H1 (cell line): ENCODE results near the gene LMAN1L. TPM values are rescaled to one million over a fixed set of nuclear protein-coding genes. Genes with fewer than 3 reads are reported as not detected.

Source experiments
- CTCF ChIA-PET: fragments of 300-600 bp; sonication (Branson Sonifier 250); formaldehyde crosslinking; loops from one replicate; lab custom pipeline; 2021; ENCODE audit not compliant: partially characterized antibody; lab: Charles Lee
- POLR2A ChIA-PET: fragments of 300-600 bp; sonication (Branson Sonifier 250); formaldehyde crosslinking; loops from one replicate; lab custom pipeline; 2021; ENCODE audit warnings: inconsistent platforms; ENCODE audit not compliant: partially characterized antibody; lab: Charles Lee
- DNase-seq, 2 experiments: peaks; one replicate each; pipeline versions ENCODE4 v3.0.0 to v3.0.0-alpha.2; 2010 to 2022; ENCODE audit warnings: low spot score in 2 of 2, low read depth in 1 of 2, mixed read lengths in 1 of 2
- FAIRE-seq: peaks from 2 replicates; lab custom pipeline; 2011; peaks lifted over from hg19 to GRCh38; lab: Jason Lieb, UNC
- H2AFZ ChIP-seq: 2 replicates; pipeline ENCODE4 v1.8.1; 2012; ENCODE audit warnings: low read length, inconsistent platforms
- H2AK5ac ChIP-seq: 2 replicates; pipeline ENCODE4 v1.6.1; 2013; ENCODE audit warnings: low read depth, low read length
- H2BK120ac ChIP-seq: replicated peaks from 2 replicates; pipeline ENCODE3; 2013; ENCODE audit warnings: low read depth, low read length, inconsistent platforms
- H2BK12ac ChIP-seq: 2 replicates; pipeline ENCODE4 v1.6.1; 2013; ENCODE audit warnings: low read depth, low read length
- H2BK15ac ChIP-seq: 2 replicates; pipeline ENCODE4 v1.6.1; 2013; ENCODE audit warnings: low read length
- H2BK20ac ChIP-seq: 2 replicates; pipeline ENCODE4 v1.6.1; 2013; ENCODE audit warnings: low read length
- H2BK5ac ChIP-seq: 2 replicates; pipeline ENCODE4 v1.6.1; 2013; ENCODE audit warnings: low read depth, low read length
- H3K14ac ChIP-seq: 2 replicates; pipeline ENCODE4 v1.6.1; 2013; ENCODE audit warnings: inconsistent platforms; ENCODE audit not compliant: insufficient read length
- H3K18ac ChIP-seq: 2 replicates; pipeline ENCODE4 v1.6.1; 2013; ENCODE audit warnings: low read length; ENCODE audit errors: extremely low read depth
- H3K23ac ChIP-seq: 2 replicates; pipeline ENCODE4 v1.6.1; 2013; ENCODE audit warnings: inconsistent platforms; ENCODE audit not compliant: insufficient read length
- H3K23me2 ChIP-seq: 2 replicates; pipeline ENCODE4 v1.6.1; 2013; ENCODE audit warnings: low read depth, low read length
- H3K27ac ChIP-seq: 2 replicates; pipeline ENCODE4 v1.6.1; 2011; ENCODE audit warnings: low read depth, low read length, inconsistent platforms
- H3K27me3 ChIP-seq, 4 experiments: replicated peaks in 1 of 4; 1 replicate in 1 of 4; 2 replicates in 3 of 4; pipeline versions ENCODE4 v1.6.1 to v1.8.1; 2011 to 2013; ENCODE audit warnings: low read length in 3 of 4, mild to moderate bottlenecking in 3 of 4, inconsistent platforms in 2 of 4, mixed read lengths in 2 of 4, moderate library complexity in 1 of 4; ENCODE audit not compliant: control insufficient read depth in 3 of 4, insufficient read depth in 3 of 4; ENCODE audit errors: extremely low read depth in 1 of 4
- H3K36me3 ChIP-seq, 4 experiments: 2 replicates each; pipeline versions ENCODE4 v1.6.1 to v1.8.1; 2011 to 2013; ENCODE audit warnings: mild to moderate bottlenecking in 4 of 4, low read length in 3 of 4, moderate library complexity in 2 of 4, control low read depth in 1 of 4, inconsistent platforms in 1 of 4; ENCODE audit not compliant: insufficient read depth in 4 of 4, control insufficient read depth in 2 of 4
- H3K4ac ChIP-seq: replicated peaks from 2 replicates; pipeline ENCODE3; 2013; ENCODE audit warnings: low read length, low read depth, mixed read lengths, inconsistent platforms; ENCODE audit not compliant: insufficient read length
- H3K4me1 ChIP-seq, 4 experiments: replicated peaks in 1 of 4; 1 replicate in 1 of 4; 2 replicates in 3 of 4; pipeline versions ENCODE4 v1.6.1 to v1.8.1; 2011 to 2013; ENCODE audit warnings: low read length in 3 of 4, inconsistent platforms in 2 of 4, mixed read lengths in 1 of 4; ENCODE audit not compliant: insufficient read depth in 4 of 4, control insufficient read depth in 3 of 4
- H3K4me2 ChIP-seq, 2 experiments: 2 replicates each; pipeline versions ENCODE4 v1.6.1 to v1.8.1; 2011 to 2013; ENCODE audit warnings: low read depth in 2 of 2, low read length in 2 of 2, control low read depth in 1 of 2, inconsistent platforms in 1 of 2, mild to moderate bottlenecking in 1 of 2; ENCODE audit not compliant: insufficient read depth in 1 of 2
- H3K4me3 ChIP-seq, 4 experiments: fragments of 200-600, 300-600 bp in 1 of 4; sonication (generic), shearing (Covaris generic), sonication (Bioruptor Twin) in 1 of 4; 2 replicates each; pipeline versions ENCODE4 v1.5.1 to v1.8.1; 2011 to 2016; ENCODE audit warnings: low read length in 4 of 4, low read depth in 3 of 4, control low read depth in 2 of 4, inconsistent platforms in 2 of 4, mild to moderate bottlenecking in 2 of 4, mixed read lengths in 1 of 4, moderate library complexity in 1 of 4; ENCODE audit not compliant: insufficient read depth in 2 of 4; ENCODE audit errors: extremely low read depth in 1 of 4
- H3K56ac ChIP-seq: replicated peaks from 2 replicates; pipeline ENCODE3; 2013; ENCODE audit warnings: low read depth, mild to moderate bottlenecking, mixed read lengths, low read length, inconsistent platforms; ENCODE audit not compliant: insufficient read length
- H3K79me1 ChIP-seq: 2 replicates; pipeline ENCODE4 v1.6.1; 2013; ENCODE audit warnings: low read depth, low read length, control low read depth
- H3K79me2 ChIP-seq, 2 experiments: 2 replicates each; pipeline versions ENCODE4 v1.6.1 to v1.8.1; 2012 to 2013; ENCODE audit warnings: low read length in 2 of 2, mild to moderate bottlenecking in 2 of 2, inconsistent platforms in 1 of 2; ENCODE audit not compliant: insufficient read depth in 2 of 2, control insufficient read depth in 1 of 2
- H3K9ac ChIP-seq, 4 experiments: replicated peaks in 1 of 4; 1 replicate in 1 of 4; 2 replicates in 3 of 4; pipeline versions ENCODE4 v1.6.1 to v1.8.1; 2011 to 2013; ENCODE audit warnings: low read depth in 3 of 4, low read length in 3 of 4, control low read depth in 2 of 4, mild to moderate bottlenecking in 2 of 4, moderate library complexity in 2 of 4, inconsistent platforms in 1 of 4; ENCODE audit errors: extremely low read depth in 1 of 4
- H3K9me3 ChIP-seq, 2 experiments: 2 replicates each; pipeline versions ENCODE4 v1.6.1 to v1.8.1; 2012 to 2013; ENCODE audit warnings: mild to moderate bottlenecking in 2 of 2, moderate library complexity in 2 of 2, control low read depth in 1 of 2, inconsistent platforms in 1 of 2, low read depth in 1 of 2, low read length in 1 of 2, mixed read lengths in 1 of 2; ENCODE audit not compliant: insufficient read depth in 2 of 2
- H4K20me1 ChIP-seq, 2 experiments: replicated peaks in 1 of 2; 2 replicates each; pipeline versions ENCODE3 to v1.8.1; 2011 to 2013; ENCODE audit warnings: inconsistent platforms in 2 of 2, low read length in 2 of 2, mild to moderate bottlenecking in 1 of 2; ENCODE audit not compliant: insufficient read depth in 2 of 2, control insufficient read depth in 1 of 2
- H4K5ac ChIP-seq: 2 replicates; pipeline ENCODE4 v1.6.1; 2013; ENCODE audit warnings: low read length, low read depth, mixed read lengths, inconsistent platforms; ENCODE audit not compliant: insufficient read length
- H4K8ac ChIP-seq: 2 replicates; pipeline ENCODE4 v1.8.0; 2013; ENCODE audit warnings: mild to moderate bottlenecking, moderate library complexity, low read length, inconsistent platforms; ENCODE audit not compliant: insufficient read depth; ENCODE audit errors: extremely low read depth
- H4K91ac ChIP-seq: replicated peaks from 2 replicates; pipeline ENCODE3; 2013; ENCODE audit warnings: low read length, mixed read lengths, inconsistent platforms; ENCODE audit not compliant: insufficient read length
- ASH2L ChIP-seq: fragments of 200-600, 300-600 bp; sonication (generic); IDR thresholded peaks from one replicate; pipeline ENCODE4 v1.7.1; 2017; ENCODE audit warnings: low read length
- BACH1 ChIP-seq: IDR thresholded peaks from 2 replicates; pipeline ENCODE4 v1.6.1; 2012; ENCODE audit warnings: low read length, improper control_type of control experiment
- CEBPB ChIP-seq: IDR thresholded peaks from 2 replicates; pipeline ENCODE4 v1.6.1; 2012; ENCODE audit warnings: low read depth, low read length
- CTBP2 ChIP-seq: IDR thresholded peaks from 2 replicates; pipeline ENCODE4 v1.7.0; 2011; ENCODE audit warnings: borderline replicate concordance, mild to moderate bottlenecking, moderate library complexity, mixed read lengths, low read length; ENCODE audit not compliant: insufficient read depth, insufficient read length
- EGR1 ChIP-seq: IDR thresholded peaks from 2 replicates; pipeline ENCODE4 v1.6.1; 2011; ENCODE audit warnings: low read depth, low read length, borderline replicate concordance
- SIX5 ChIP-seq: IDR thresholded peaks from 2 replicates; pipeline ENCODE4 v1.6.1; 2011; ENCODE audit warnings: mild to moderate bottlenecking, low read depth, low read length
- SUZ12 ChIP-seq: fragments of 200-600 bp; sonication (generic); IDR thresholded peaks from 2 replicates; pipeline ENCODE4 v1.6.1; 2012; ENCODE audit warnings: mild to moderate bottlenecking, inconsistent platforms, low read length, moderate library complexity, mixed read lengths
- TEAD4 ChIP-seq: IDR thresholded peaks from 2 replicates; pipeline ENCODE4 v1.6.1; 2012; ENCODE audit warnings: low read depth, low read length, inconsistent platforms, mixed read lengths
- WGBS, 2 experiments: shearing (Covaris generic) in 1 of 2; methylation state at CpG; one replicate each; pipeline versions ENCODE4 v1.1.6 to v1.1.7; 2013 to 2015; ENCODE audit warnings: low lambda C conversion rate in 2 of 2, mixed read lengths in 2 of 2, inconsistent platforms in 1 of 2, low coverage in 1 of 2, missing lambda C conversion rate in 1 of 2; ENCODE audit not compliant: insufficient replicate concordance in 2 of 2, insufficient coverage in 1 of 2, insufficient read length in 1 of 2; ENCODE audit errors: extremely low coverage in 1 of 2, missing lambda C conversion rate in 1 of 2; 5-methylcytosine and 5-hydroxymethylcytosine counted together
- polyA plus RNA-seq, 7 experiments: library from polyadenylated mRNA; depleted of rRNA in 3 of 7; stranded (reverse) in 5 of 7; unstranded in 2 of 7; fragments of >200 nt in 5 of 7; fragments of 200-250 nt in 2 of 7; gene quantifications; 1 replicate in 5 of 7; 2 replicates in 1 of 7; 4 replicates in 1 of 7; pipeline versions ENCODE4 v1.2.1 to v1.2.3, GENCODE V29; 2011 to 2013; ENCODE audit warnings: missing spikeins in 2 of 7, mixed read lengths in 2 of 7
- total RNA-seq: library from RNA; stranded (reverse); fragmentation: NEBNext Ultra II Directional; extraction: Animal tissue kit (Norgen Biotek cat#: 25700); gene quantifications from 2 replicates; pipeline ENCODE4 v1.2.1, GENCODE V29; 2021
- TF ChIP-seq, protein P1 (sequence below): IDR thresholded peaks from 2 replicates; pipeline ENCODE4 v1.6.1; 2012; ENCODE audit warnings: inconsistent platforms

Gene LMAN1L
- total and polyA plus RNA-seq, 2 of the 8 experiments (the other 6 are each of a cell fraction or from before 2014, with no cell fraction given), result not detected

- DNase-seq (no peak), FAIRE-seq (no peak)
- Histone ChIP-seq H3K36me3 (peaks cover 3 to 18% (median 9%) of the 10 kb centered on the region in 4 experiments; a peak in 7 of 8 replicates), H2BK5ac (no peak overlapping the region), H3K23me2 (peaks cover 7% of the 10 kb centered on the region; the same call in 1 of the 2 replicates), H3K23ac (no peak overlapping the region), H2AK5ac (no peak overlapping the region), H3K79me1 (0 out of 2 replicates have a peak, but pooled peaks cover 2% of the 10 kb centered on the region), H3K14ac (no peak overlapping the region), H3K79me2 (no peaks in the 10 kb centered on the region), H3K9me3 (no peaks in the 10 kb centered on the region), H4K5ac (no peak overlapping the region), H2BK12ac (no peak overlapping the region), H2BK120ac (no peak overlapping the region), H2BK20ac (no peak overlapping the region), H3K18ac (no peak overlapping the region), H3K9ac (no peak overlapping the region), H4K91ac (no peak overlapping the region), H4K20me1 (peaks cover 0 to 4% of the 10 kb centered on the region in 2 experiments), H3K27ac (no peak overlapping the region), H2BK15ac (no peak overlapping the region), H3K4ac (no peak overlapping the region), H3K27me3 (no peaks in the 10 kb centered on the region), H3K56ac (no peak overlapping the region), H3K4me3 (no peak overlapping the region), H3K4me1 (peaks cover 0 to 13% (median 8%) of the 10 kb centered on the region in 4 experiments; a peak in 6 of 7 replicates), H3K4me2 (no peak overlapping the region), H2AFZ (no peak overlapping the region), H4K8ac (no peak overlapping the region)
- TF ChIP-seq TEAD4, result no peak
- no peak for TF ChIP-seq CTBP2
- no peak for TF ChIP-seq SUZ12
- TF ChIP-seq, protein P1, sequence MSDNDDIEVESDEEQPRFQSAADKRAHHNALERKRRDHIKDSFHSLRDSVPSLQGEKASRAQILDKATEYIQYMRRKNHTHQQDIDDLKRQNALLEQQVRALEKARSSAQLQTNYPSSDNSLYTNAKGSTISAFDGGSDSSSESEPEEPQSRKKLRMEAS, result no peak
- TF ChIP-seq SIX5, result no peak
- no peak for TF ChIP-seq BACH1
- TF ChIP-seq CEBPB, result no peak
- TF ChIP-seq ASH2L, result no peak
- no peak for TF ChIP-seq EGR1
- POLR2A ChIA-PET, result interaction anchor here (1.0 to 1.3 kb wide), 4 partner anchors 9 to 62 kb away, joined by 3 to 6 read pairs (median 3); no protein-coding TSS in a partner anchor
- CTCF ChIA-PET, result interaction anchor here (1.0 to 1.6 kb wide), 3 partner anchors 13 to 56 kb away, joined by 3 to 11 read pairs (median 7); no protein-coding TSS in a partner anchor
- WGBS, 2 experiments, result 94% methylated on average over 4 of the region's 4 CpGs; no CpG with 5 or more reads in 1 of the 2 experiments
These were observed 32.9 kb downstream of the LMAN1L start for GRCh38 chr15:74845581-74845980.
